ENCODE results near the gene NSFL1C. TPM values are rescaled to one million over a fixed set of nuclear protein-coding genes. Genes with fewer than 3 reads are reported as not detected.
"Not testable (repeated sequence)": the region's sequence is repeated elsewhere in the genome, so short reads cannot be mapped to it uniquely, and the experiment has no call there.

Gene NSFL1C
- total RNA-seq, 1 donor from 2014 or later: 88.7 TPM

GRCh38 chr20:1505871-1506270, 39.2 kb upstream of the NSFL1C start:
- peaks cover 3% of the 10 kb centered on the region for H3K9me3 Mint-ChIP-seq (ENCODE audit: low read depth)

GRCh38 chr20:1505361-1505760, 38.7 kb upstream of the NSFL1C start:
- Mint-ChIP-seq H3K27ac (no peak overlapping the region), H3K4me3 (ENCODE audit: low read depth) (no peak overlapping the region), H3K4me1 (ENCODE audit: low read depth) (peaks cover 3% of the 10 kb centered on the region), H3K36me3 (ENCODE audit: insufficient read depth) (no peaks in the 10 kb centered on the region), H3K9me3 (ENCODE audit: low read depth) (peaks cover 3% of the 10 kb centered on the region), H3K27me3 (peaks cover 32% of the 10 kb centered on the region)
- no peak for DNase-seq (ENCODE audit: low spot score, unreplicated experiment)
- no peak for TF ChIP-seq CTCF (IDR thresholded peaks at IDR 0.05; ENCODE audit: unreplicated experiment)

More at GRCh38 chr20:1505871-1506270, 39.2 kb upstream of the NSFL1C start:
- Mint-ChIP-seq H3K4me3 (ENCODE audit: low read depth) (no peak overlapping the region), H3K36me3 (ENCODE audit: insufficient read depth) (no peaks in the 10 kb centered on the region), H3K27ac (no peak overlapping the region), H3K4me1 (ENCODE audit: low read depth) (no peaks in the 10 kb centered on the region), H3K27me3 (peaks cover 34% of the 10 kb centered on the region)
- no peak for DNase-seq (ENCODE audit: low spot score, unreplicated experiment)
- no peak for TF ChIP-seq CTCF (IDR thresholded peaks at IDR 0.05; ENCODE audit: unreplicated experiment)

- peaks cover 4% of the 10 kb centered on the region for H3K4me1 Mint-ChIP-seq (ENCODE audit: low read depth)
- peaks cover 6% of the 10 kb centered on the region for H3K9me3 Mint-ChIP-seq (ENCODE audit: low read depth)
- H3K27ac Mint-ChIP-seq: no peak overlapping the region
- peak; percentile 51 for DNase-seq (ENCODE audit: low spot score, unreplicated experiment)
- H3K36me3 Mint-ChIP-seq (ENCODE audit: insufficient read depth): no peaks in the 10 kb centered on the region
- no peak overlapping the region for H3K4me3 Mint-ChIP-seq (ENCODE audit: low read depth)
- TF ChIP-seq CTCF (IDR thresholded peaks at IDR 0.05; ENCODE audit: unreplicated experiment): peak; percentile 89
- H3K27me3 Mint-ChIP-seq: peaks cover 22% of the 10 kb centered on the region
These were observed 37.0 kb upstream of the NSFL1C start for GRCh38 chr20:1503564-1504227.

GRCh38 chr20:1500496-1500895, 33.8 kb upstream of the NSFL1C start:
- Mint-ChIP-seq H3K36me3 (ENCODE audit: insufficient read depth) (peaks cover 2% of the 10 kb centered on the region), H3K4me1 (ENCODE audit: low read depth) (peaks cover 4% of the 10 kb centered on the region), H3K4me3 (ENCODE audit: low read depth) (no peak overlapping the region), H3K27ac (peak overlapping the region; percentile 68), H3K9me3 (ENCODE audit: low read depth) (peaks cover 23% of the 10 kb centered on the region), H3K27me3 (peaks cover 6% of the 10 kb centered on the region)
- TF ChIP-seq CTCF (IDR thresholded peaks at IDR 0.05; ENCODE audit: unreplicated experiment): no peak
- DNase-seq (ENCODE audit: low spot score, unreplicated experiment): no peak

- no peak for TF ChIP-seq CTCF (IDR thresholded peaks at IDR 0.05; ENCODE audit: unreplicated experiment)
- Mint-ChIP-seq H3K27ac (peak overlapping the region; percentile 68), H3K27me3 (peaks cover 10% of the 10 kb centered on the region), H3K36me3 (ENCODE audit: insufficient read depth) (peaks cover 2% of the 10 kb centered on the region), H3K4me3 (ENCODE audit: low read depth) (no peak overlapping the region), H3K4me1 (ENCODE audit: low read depth) (peaks cover 4% of the 10 kb centered on the region), H3K9me3 (ENCODE audit: low read depth) (peaks cover 23% of the 10 kb centered on the region)
- DNase-seq (ENCODE audit: low spot score, unreplicated experiment): no peak
These were observed 33.1 kb upstream of the NSFL1C start for GRCh38 chr20:1499528-1500420.

GRCh38 chr20:1497371-1497770, 30.7 kb upstream of the NSFL1C start:
- peaks cover 25% of the 10 kb centered on the region for H3K9me3 Mint-ChIP-seq (ENCODE audit: low read depth)
- H3K4me1 Mint-ChIP-seq (ENCODE audit: low read depth); H3K36me3 Mint-ChIP-seq (ENCODE audit: insufficient read depth); H3K4me3 Mint-ChIP-seq (ENCODE audit: low read depth); DNase-seq (ENCODE audit: low spot score, unreplicated experiment); H3K27ac Mint-ChIP-seq: not testable (repeated sequence)
- H3K27me3 Mint-ChIP-seq: peaks cover 16% of the 10 kb centered on the region
